Uterus (tissue), 2 donors: ENCODE results near the gene ZP2.

Experiments
- CTCF ChIP-seq, 4 experiments: fragments of 200-600 bp in 2 of 4; fragments of 450-650 bp in 2 of 4; sonication (generic) in 2 of 4; IDR thresholded peaks; one replicate each; pipeline ENCODE4 v1.5.1; 2016 to 2019; ENCODE audit warnings: antibody characterized with exemption in 4 of 4, mild to moderate bottlenecking in 2 of 4, moderate library complexity in 1 of 4
- POLR2A ChIP-seq, 2 donors: fragments of 450-650 bp; IDR thresholded peaks; one replicate each; pipeline ENCODE4 v1.6.1; 2016; ENCODE audit warnings: antibody characterized with exemption in 2 of 2, mild to moderate bottlenecking in 1 of 2, moderate library complexity in 1 of 2

GRCh38 chr16:21236831-21237230 lies 25.5 kb upstream of the ZP2 start:
- TF ChIP-seq CTCF (IDR thresholded peaks at IDR 0.05) (no peak), POLR2A (IDR thresholded peaks at IDR 0.05) (no peak)
